Fibroblast of mammary gland (primary cell): ENCODE results near the gene GEMIN5.
A peak's percentile ranks its signal among the peaks of the same experiment; 100 is the strongest.
"Not testable (repeated sequence)": the region's sequence is repeated elsewhere in the genome, so short reads cannot be mapped to it uniquely, and the experiment has no call there.

Source experiments
- DNase-seq: peaks from one replicate; pipeline ENCODE4 v3.0.0-alpha.2; 2010; ENCODE audit warnings: low read depth
- H3K4me3 ChIP-seq: 2 replicates; pipeline ENCODE4 v1.5.1; 2011; ENCODE audit warnings: low read depth, mild to moderate bottlenecking, low read length, moderate library complexity; ENCODE audit not compliant: control insufficient read depth
- TF ChIP-seq, protein P1 (sequence below): conservative IDR thresholded peaks from 2 replicates; pipeline ENCODE4 v1.5.1; 2011; ENCODE audit warnings: low read depth, low read length, inconsistent platforms; ENCODE audit not compliant: control insufficient read depth, insufficient read depth

The GEMIN5 gene

GRCh38 chr5:154937718-154938466 is at the start of gene GEMIN5:
TSS of gene GEMIN5 (minus strand) at chr5:154938211. CDS start at chr5:154938133, 78 bp downstream.
- peak within 1 kb of the TSS; percentile 95 for H3K4me3 ChIP-seq
- TF ChIP-seq, protein P1, sequence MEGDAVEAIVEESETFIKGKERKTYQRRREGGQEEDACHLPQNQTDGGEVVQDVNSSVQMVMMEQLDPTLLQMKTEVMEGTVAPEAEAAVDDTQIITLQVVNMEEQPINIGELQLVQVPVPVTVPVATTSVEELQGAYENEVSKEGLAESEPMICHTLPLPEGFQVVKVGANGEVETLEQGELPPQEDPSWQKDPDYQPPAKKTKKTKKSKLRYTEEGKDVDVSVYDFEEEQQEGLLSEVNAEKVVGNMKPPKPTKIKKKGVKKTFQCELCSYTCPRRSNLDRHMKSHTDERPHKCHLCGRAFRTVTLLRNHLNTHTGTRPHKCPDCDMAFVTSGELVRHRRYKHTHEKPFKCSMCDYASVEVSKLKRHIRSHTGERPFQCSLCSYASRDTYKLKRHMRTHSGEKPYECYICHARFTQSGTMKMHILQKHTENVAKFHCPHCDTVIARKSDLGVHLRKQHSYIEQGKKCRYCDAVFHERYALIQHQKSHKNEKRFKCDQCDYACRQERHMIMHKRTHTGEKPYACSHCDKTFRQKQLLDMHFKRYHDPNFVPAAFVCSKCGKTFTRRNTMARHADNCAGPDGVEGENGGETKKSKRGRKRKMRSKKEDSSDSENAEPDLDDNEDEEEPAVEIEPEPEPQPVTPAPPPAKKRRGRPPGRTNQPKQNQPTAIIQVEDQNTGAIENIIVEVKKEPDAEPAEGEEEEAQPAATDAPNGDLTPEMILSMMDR, result no peak
- DNase-seq, result peak; percentile 82

DNA sequence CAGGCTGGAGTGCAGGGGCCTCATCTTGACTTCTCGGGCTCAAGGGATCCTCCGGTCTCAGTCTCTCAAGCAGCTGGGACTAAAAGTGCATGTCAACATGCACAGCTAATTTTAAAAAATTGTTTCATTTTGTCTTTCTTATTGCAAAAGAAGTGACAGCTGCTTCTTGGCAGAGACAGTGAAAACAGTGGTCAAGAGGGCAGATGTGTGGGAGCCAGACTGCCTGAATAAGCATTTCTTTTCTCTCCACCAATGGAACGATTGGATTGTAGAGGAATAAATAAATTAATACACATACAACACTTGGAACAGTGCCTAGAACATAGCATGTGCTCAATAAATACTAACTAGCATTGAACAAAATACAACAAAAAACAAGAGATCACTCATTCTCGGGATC is 48.1 kb upstream of the GEMIN5 start:
- TF ChIP-seq, protein P1, result no peak
- peak; percentile 50 for DNase-seq
- H3K4me3 ChIP-seq, result no peak overlapping the region

DNA sequence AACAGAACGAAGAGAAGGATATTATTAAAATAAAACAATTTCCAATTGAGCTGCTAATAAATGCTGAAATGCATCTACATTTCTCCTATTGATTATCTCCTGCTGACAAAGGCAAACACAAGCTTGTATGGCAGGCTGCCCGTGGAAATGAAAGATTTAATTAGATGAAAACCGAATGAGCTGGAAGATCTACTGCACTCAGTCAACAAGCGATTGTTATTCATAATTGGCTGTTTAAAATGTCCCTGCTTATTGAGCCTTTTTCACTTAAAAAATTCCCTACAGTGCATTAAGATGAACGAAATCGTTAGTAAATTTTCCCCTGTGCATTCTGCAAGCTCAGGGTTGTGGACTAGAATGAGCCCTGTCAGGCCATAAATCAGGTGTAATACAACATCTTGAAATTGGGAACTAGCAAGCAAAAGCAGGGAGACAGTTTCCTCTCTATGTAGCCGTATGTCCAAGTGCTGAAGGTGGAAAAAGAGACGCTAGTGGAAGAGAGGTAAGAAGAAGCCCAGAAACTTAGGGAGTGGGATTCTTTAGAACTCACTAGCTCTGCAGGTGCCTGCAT is 47.0 kb upstream of the GEMIN5 start:
- TF ChIP-seq, protein P1, result no peak

GRCh38 chr5:154978294-154978693 is 40.3 kb upstream of the GEMIN5 start:
- H3K4me3 ChIP-seq, DNase-seq: not testable (repeated sequence)

More for the DNA sequence above, 47.0 kb upstream of the GEMIN5 start:
- DNase-seq, result no peak
- no peak overlapping the region for H3K4me3 ChIP-seq

- peak; percentile 23 for DNase-seq
- H3K4me3 ChIP-seq, result no peak overlapping the region
- TF ChIP-seq, protein P1, result no peak
Measured at GRCh38 chr5:154977409-154977808, 39.4 kb upstream of the GEMIN5 start.

- H3K4me3 ChIP-seq, DNase-seq: not testable (repeated sequence)
Measured at GRCh38 chr5:154976082-154976481, 38.1 kb upstream of the GEMIN5 start.

- H3K4me3 ChIP-seq, result no peak overlapping the region
- DNase-seq, result peak; percentile 50
- TF ChIP-seq, protein P1, result peak; percentile 70
Measured at GRCh38 chr5:154972476-154973080, 34.6 kb upstream of the GEMIN5 start.
